HG03342 (cell line): Measurements from ENCODE around the gene KCNJ16.

Experiments used
- ATAC-seq: cut with Tn5 transposase; IDR thresholded peaks from one replicate; pipeline ENCODE4 v1.9.1; 2021; ENCODE audit warnings: mild to moderate bottlenecking, moderate library complexity; ENCODE audit not compliant: unreplicated experiment

The KCNJ16 gene

GRCh38 chr17:70124723-70125122, 49.7 kb downstream of the KCNJ16 start:
- no peak for ATAC-seq

- no peak for ATAC-seq
Measured at GRCh38 chr17:70127221-70127873, 52.3 kb downstream of the KCNJ16 start.

- no peak for ATAC-seq
Measured at GRCh38 chr17:70128727-70129238, 53.8 kb downstream of the KCNJ16 start.

- no peak for ATAC-seq
Measured at GRCh38 chr17:70130289-70130688, 55.3 kb downstream of the KCNJ16 start.

- no peak for ATAC-seq
Measured at GRCh38 chr17:70132505-70132904, 57.5 kb downstream of the KCNJ16 start.

- ATAC-seq: no peak
Measured at GRCh38 chr17:70134042-70134441, 59.0 kb downstream of the KCNJ16 start.

- no peak for ATAC-seq
Measured at GRCh38 chr17:70134777-70135176, 59.8 kb downstream of the KCNJ16 start.

GRCh38 chr17:70136131-70136530, 61.1 kb downstream of the KCNJ16 start:
- no peak for ATAC-seq

GRCh38 chr17:70137451-70138230, 62.6 kb downstream of the KCNJ16 start:
- ATAC-seq: peak; percentile 100

GRCh38 chr17:70138291-70138865, 63.4 kb downstream of the KCNJ16 start:
- no peak for ATAC-seq

- ATAC-seq: no peak
Measured at GRCh38 chr17:70139449-70139993, 64.5 kb downstream of the KCNJ16 start.

- ATAC-seq: no peak
Measured at GRCh38 chr17:70144260-70144846, 69.3 kb downstream of the KCNJ16 start.

GRCh38 chr17:70153210-70153609, 78.2 kb downstream of the KCNJ16 start:
- no peak for ATAC-seq

- no peak for ATAC-seq
Measured at GRCh38 chr17:70157151-70157550, 82.1 kb downstream of the KCNJ16 start.

- ATAC-seq: no peak
Measured at GRCh38 chr17:70158180-70158579, 83.2 kb downstream of the KCNJ16 start.

- ATAC-seq: no peak
Measured at GRCh38 chr17:70158591-70158990, 83.6 kb downstream of the KCNJ16 start.

- no peak for ATAC-seq
Measured at GRCh38 chr17:70159980-70160379, 85.0 kb downstream of the KCNJ16 start.

GRCh38 chr17:70161519-70161918, 86.5 kb downstream of the KCNJ16 start:
- ATAC-seq: no peak

- ATAC-seq: no peak
Measured at GRCh38 chr17:70165383-70165782, 90.4 kb downstream of the KCNJ16 start.

- ATAC-seq: no peak
Measured at GRCh38 chr17:70166615-70167014, 91.6 kb downstream of the KCNJ16 start.
